IMR-90 (cell line): ENCODE data around the gene SLC25A41. TPM values are rescaled to one million over a fixed set of nuclear protein-coding genes. Genes with fewer than 3 reads are reported as not detected.

ENCODE experiments used
- ATAC-seq: fragments of 200-7000 bp; cut with Tn5 transposase; 2 replicates; pipeline ENCODE4 v1.9.1; 2020; ENCODE audit warnings: low read depth, mild to moderate bottlenecking, moderate library complexity
- BruUV-seq: library from RNA; stranded (reverse); fragments of 400-500 nt; replicated peaks from 2 replicates; lab custom pipeline; 2021; lab: Mats Ljungman, UMichigan
- CTCF ChIA-PET: fragments of 300-600 bp; formaldehyde crosslinking; extraction: SDS; loops from one replicate; lab custom pipeline; 2021; ENCODE audit warnings: antibody characterized with exemption; lab: Yijun Ruan, JAX
- POLR2A ChIA-PET: fragments of 300-600 bp; sonication (Branson Sonifier 250); formaldehyde crosslinking; loops from one replicate; lab custom pipeline; 2022; ENCODE audit warnings: antibody characterized with exemption; ENCODE audit not compliant: unreplicated experiment; lab: Charles Lee
- DNase-seq: peaks from one replicate; pipeline ENCODE4 v3.0.0; 2013
- H2AFZ ChIP-seq: replicated peaks from 2 replicates; pipeline ENCODE3; 2013; ENCODE audit warnings: low read length, mild to moderate bottlenecking; ENCODE audit not compliant: poor library complexity
- H2AK5ac ChIP-seq: 2 replicates; pipeline ENCODE4 v1.6.1; 2013; ENCODE audit warnings: low read depth, low read length, inconsistent platforms
- H2AK9ac ChIP-seq: replicated peaks from 2 replicates; pipeline ENCODE3; 2013; ENCODE audit warnings: mild to moderate bottlenecking, low read depth, low read length, moderate library complexity; ENCODE audit not compliant: poor library complexity
- H2BK120ac ChIP-seq: 2 replicates; pipeline ENCODE4 v1.6.1; 2013; ENCODE audit warnings: low read depth, low read length, inconsistent platforms
- H2BK15ac ChIP-seq: 3 replicates; pipeline ENCODE4 v1.6.1; 2013; ENCODE audit warnings: low read depth, low read length, inconsistent platforms
- H2BK20ac ChIP-seq: 2 replicates; pipeline ENCODE4 v1.6.1; 2013; ENCODE audit warnings: low read depth, mild to moderate bottlenecking, inconsistent platforms, low read length, moderate library complexity
- H2BK5ac ChIP-seq: 2 replicates; pipeline ENCODE4 v1.6.1; 2013; ENCODE audit warnings: mild to moderate bottlenecking, low read depth, low read length, inconsistent platforms; ENCODE audit not compliant: poor library complexity, severe bottlenecking
- H3K14ac ChIP-seq: replicated peaks from 2 replicates; pipeline ENCODE4 v1.6.1; 2013; ENCODE audit warnings: low read depth, low read length, inconsistent platforms
- H3K18ac ChIP-seq: 2 replicates; pipeline ENCODE4 v1.6.1; 2013; ENCODE audit warnings: low read depth, low read length, control low read depth
- H3K23ac ChIP-seq: 2 replicates; pipeline ENCODE4 v1.6.1; 2013; ENCODE audit warnings: low read depth, low read length, inconsistent platforms
- H3K27ac ChIP-seq: 2 replicates; pipeline ENCODE4 v1.5.1; 2013; ENCODE audit warnings: mild to moderate bottlenecking, control low read depth, low read length; ENCODE audit not compliant: insufficient read depth
- H3K27me3 ChIP-seq: 2 replicates; pipeline ENCODE4 v1.6.1; 2013; ENCODE audit warnings: low read length; ENCODE audit not compliant: control insufficient read depth, insufficient read depth
- H3K36me3 ChIP-seq: 2 replicates; pipeline ENCODE4 v1.6.1; 2013; ENCODE audit warnings: low read length, mixed read lengths; ENCODE audit not compliant: control insufficient read depth, insufficient read depth
- H3K4ac ChIP-seq: 2 replicates; pipeline ENCODE4 v1.6.1; 2013; ENCODE audit warnings: low read depth, low read length, inconsistent platforms
- H3K4me1 ChIP-seq: 2 replicates; pipeline ENCODE4 v1.6.1; 2013; ENCODE audit warnings: low read length, mixed read lengths; ENCODE audit not compliant: control insufficient read depth, insufficient read depth
- H3K4me2 ChIP-seq: 2 replicates; pipeline ENCODE4 v1.6.1; 2013; ENCODE audit warnings: low read depth, mild to moderate bottlenecking, control low read depth, low read length, moderate library complexity
- H3K4me3 ChIP-seq: 2 replicates; pipeline ENCODE4 v1.5.1; 2013; ENCODE audit warnings: low read depth, mild to moderate bottlenecking, control low read depth, low read length, moderate library complexity; ENCODE audit not compliant: insufficient read depth
- H3K56ac ChIP-seq: 2 replicates; pipeline ENCODE4 v1.6.1; 2013; ENCODE audit warnings: low read length, inconsistent platforms; ENCODE audit not compliant: insufficient read depth; ENCODE audit errors: extremely low read depth
- H3K79me1 ChIP-seq, 2 experiments: 2 replicates each; pipeline ENCODE4 v1.6.1; 2013; ENCODE audit warnings: low read length in 2 of 2, inconsistent platforms in 1 of 2, low read depth in 1 of 2
- H3K9ac ChIP-seq: 2 replicates; pipeline ENCODE4 v1.6.1; 2013; ENCODE audit warnings: low read depth, low read length, control low read depth
- H3K9me1 ChIP-seq: 2 replicates; pipeline ENCODE4 v1.6.1; 2013; ENCODE audit warnings: low read length, inconsistent platforms; ENCODE audit not compliant: insufficient read depth
- H3K9me3 ChIP-seq: 2 replicates; pipeline ENCODE4 v1.6.1; 2013; ENCODE audit warnings: low read length; ENCODE audit not compliant: control insufficient read depth, insufficient read depth
- H4K20me1 ChIP-seq: 2 replicates; pipeline ENCODE4 v1.6.1; 2013; ENCODE audit warnings: low read length, inconsistent platforms; ENCODE audit not compliant: insufficient read depth
- H4K5ac ChIP-seq: 2 replicates; pipeline ENCODE4 v1.6.1; 2013; ENCODE audit warnings: mild to moderate bottlenecking, low read depth, low read length, control low read depth
- H4K8ac ChIP-seq, 2 experiments: 2 replicates each; pipeline ENCODE4 v1.6.1; 2013; ENCODE audit warnings: low read depth in 2 of 2, low read length in 2 of 2, control low read depth in 1 of 2, inconsistent platforms in 1 of 2
- H4K91ac ChIP-seq: 2 replicates; pipeline ENCODE4 v1.6.1; 2013; ENCODE audit warnings: low read depth, low read length, inconsistent platforms; ENCODE audit not compliant: insufficient read depth
- BHLHE40 ChIP-seq: fragments of 150-350 bp; IDR thresholded peaks from 2 replicates; pipeline ENCODE4 v1.6.1; 2016; ENCODE audit warnings: mild to moderate bottlenecking, low read depth, low read length
- CEBPB ChIP-seq: IDR thresholded peaks from 2 replicates; pipeline ENCODE4 v1.6.1; 2012; ENCODE audit warnings: low read depth, low read length, improper control_type of control experiment
- CHD1 ChIP-seq: IDR thresholded peaks from 2 replicates; pipeline ENCODE4 v1.6.1; 2012; ENCODE audit warnings: low read depth, low read length, improper control_type of control experiment
- FOS ChIP-seq: fragments of 150-350 bp; IDR thresholded peaks from 2 replicates; pipeline ENCODE4 v1.6.1; 2016; ENCODE audit warnings: low read depth, low read length
- MAZ ChIP-seq: IDR thresholded peaks from 2 replicates; pipeline ENCODE4 v1.6.1; 2012; ENCODE audit warnings: low read depth, mild to moderate bottlenecking, low read length, improper control_type of control experiment, moderate library complexity, borderline replicate concordance
- MXI1 ChIP-seq: IDR thresholded peaks from 2 replicates; pipeline ENCODE4 v1.6.1; 2012; ENCODE audit warnings: low read depth, mild to moderate bottlenecking, low read length, moderate library complexity, borderline replicate concordance
- NFE2L2 ChIP-seq: fragments of 150-350 bp; IDR thresholded peaks from 2 replicates; pipeline ENCODE4 v1.6.1; 2016; ENCODE audit warnings: low read depth, mild to moderate bottlenecking, low read length
- POLR2A ChIP-seq: IDR thresholded peaks from 2 replicates; pipeline ENCODE4 v1.6.1; 2012; ENCODE audit warnings: mild to moderate bottlenecking, low read depth, low read length
- RAD21 ChIP-seq: IDR thresholded peaks from 2 replicates; pipeline ENCODE4 v1.6.1; 2012; ENCODE audit warnings: low read length, improper control_type of control experiment
- RCOR1 ChIP-seq: IDR thresholded peaks from 2 replicates; pipeline ENCODE4 v1.6.1; 2012; ENCODE audit warnings: mild to moderate bottlenecking, low read length, improper control_type of control experiment; ENCODE audit not compliant: insufficient replicate concordance
- RFX5 ChIP-seq: IDR thresholded peaks from 2 replicates; pipeline ENCODE4 v1.8.0; 2012; ENCODE audit warnings: low read depth, mild to moderate bottlenecking, low read length, moderate library complexity
- WGBS, 2 experiments: methylation state at CpG; one replicate each; pipeline versions ENCODE4 v1.1.5 to v1.1.7; 2013; ENCODE audit warnings: missing lambda C conversion rate in 2 of 2; ENCODE audit not compliant: insufficient read length in 1 of 2; ENCODE audit errors: extremely low coverage in 2 of 2; 5-methylcytosine and 5-hydroxymethylcytosine counted together
- dilution Hi-C: fragments of 300-500 bp; cut with HindIII; formaldehyde crosslinking; loops from one replicate; pipeline ENCODE4 v1.14.3; 2018; ENCODE audit warnings: low sequenced_read_pairs; ENCODE audit not compliant: unreplicated experiment
- in situ Hi-C: fragments of 300-500 bp; cut with MboI; formaldehyde crosslinking; loops from 3 replicates; pipeline ENCODE4 v1.14.3; 2019; ENCODE audit warnings: low sequenced_read_pairs, inconsistent platforms, mixed read lengths
- intact Hi-C: fragments of 100-400 bp; cut with micrococcal nuclease; formaldehyde crosslinking; loops from 2 replicates; pipeline ENCODE4 v1.10.0; 2022
- polyA plus RNA-seq, 3 experiments: library from polyadenylated mRNA; depleted of rRNA; stranded (reverse); fragments of >200 nt; gene quantifications; 2 replicates each; pipeline ENCODE4 v1.2.3, GENCODE V29; 2012; ENCODE audit warnings: low replicate concordance in 1 of 3
- total RNA-seq: library from RNA; depleted of rRNA; stranded (reverse); fragments of >200 nt; gene quantifications from 2 replicates; pipeline ENCODE4 v1.2.3, GENCODE V29; 2012
- TF ChIP-seq, protein P1 (sequence below): fragments of 150-350 bp; IDR thresholded peaks from 2 replicates; pipeline ENCODE4 v1.6.1; 2017; ENCODE audit warnings: mild to moderate bottlenecking, antibody characterized with exemption, low read length, low read depth
- TF ChIP-seq, protein P2 (sequence below): fragments of 150-350 bp; IDR thresholded peaks from 2 replicates; pipeline ENCODE4 v1.6.1; 2016; ENCODE audit warnings: low read depth, mild to moderate bottlenecking, low read length, moderate library complexity, borderline replicate concordance
- TF ChIP-seq, protein P3 (sequence below): conservative IDR thresholded peaks from 2 replicates; pipeline ENCODE4 v1.5.1; 2012; ENCODE audit warnings: mild to moderate bottlenecking, low read depth, low read length, improper control_type of control experiment

The SLC25A41 gene
- total and polyA plus RNA-seq, 2 of the 4 experiments (the other 2 are of a cell fraction): not detected

DNA sequence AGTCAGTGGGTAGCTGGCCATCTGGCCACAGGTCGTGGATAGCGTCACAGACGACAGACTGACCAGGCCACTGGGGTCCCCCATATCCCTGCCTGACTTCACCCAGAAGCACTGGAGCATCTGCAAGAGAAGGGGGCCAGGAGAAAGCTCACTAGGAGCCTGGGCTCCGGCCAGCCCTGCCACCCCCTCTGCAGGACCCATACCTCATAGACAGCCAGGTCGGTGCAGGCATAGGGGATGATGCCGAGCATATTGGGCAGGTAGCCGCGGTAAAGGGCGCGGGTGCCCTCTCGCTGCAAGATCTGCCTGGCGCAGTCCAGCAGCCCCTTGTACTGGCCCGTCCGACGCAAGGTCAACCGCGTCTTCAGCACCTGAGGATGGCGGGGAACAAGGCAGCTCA lies 6.4 kb downstream of the SLC25A41 start:
- no peak overlapping the region for H2BK5ac ChIP-seq
- ATAC-seq: no peak
- peaks cover 2% of the 10 kb centered on the region; the same call in 1 of the 2 replicates for H3K4me1 ChIP-seq
- H3K18ac ChIP-seq: no peak overlapping the region
- H3K4me3 ChIP-seq: no peak overlapping the region
- H3K56ac ChIP-seq: no peak overlapping the region
- no peak overlapping the region for H3K23ac ChIP-seq
- no peak overlapping the region for H2AFZ ChIP-seq
- no peak overlapping the region for H4K91ac ChIP-seq
- no peak overlapping the region for H4K5ac ChIP-seq
- no peak overlapping the region for H2AK9ac ChIP-seq
- no peak overlapping the region for H3K4ac ChIP-seq
- ChIA-PET POLR2A (no interaction called here), CTCF (no interaction called here)
- H3K36me3 ChIP-seq: no peaks in the 10 kb centered on the region
- no TSS peak for BruUV-seq
- peaks cover 20% of the 10 kb centered on the region for H4K20me1 ChIP-seq
- H2BK15ac ChIP-seq: no peak overlapping the region
- no peak overlapping the region for H2BK20ac ChIP-seq
- peaks cover 3% of the 10 kb centered on the region; the same call in 1 of the 2 replicates for H3K9me1 ChIP-seq
- H4K8ac ChIP-seq: no peak overlapping the region
- intact Hi-C loops (no loop called here), in situ Hi-C loops (no loop called here), dilution Hi-C loops (no loop called here)
- no peak for TF ChIP-seq MAZ
- TF ChIP-seq RCOR1: no peak
- TF ChIP-seq CHD1: no peak
- TF ChIP-seq, protein P1, sequence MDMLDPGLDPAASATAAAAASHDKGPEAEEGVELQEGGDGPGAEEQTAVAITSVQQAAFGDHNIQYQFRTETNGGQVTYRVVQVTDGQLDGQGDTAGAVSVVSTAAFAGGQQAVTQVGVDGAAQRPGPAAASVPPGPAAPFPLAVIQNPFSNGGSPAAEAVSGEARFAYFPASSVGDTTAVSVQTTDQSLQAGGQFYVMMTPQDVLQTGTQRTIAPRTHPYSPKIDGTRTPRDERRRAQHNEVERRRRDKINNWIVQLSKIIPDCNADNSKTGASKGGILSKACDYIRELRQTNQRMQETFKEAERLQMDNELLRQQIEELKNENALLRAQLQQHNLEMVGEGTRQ: no peak
- TF ChIP-seq FOS: no peak
- no peak for TF ChIP-seq MXI1
- TF ChIP-seq RAD21: no peak
- no peak for TF ChIP-seq RFX5
- no peak for TF ChIP-seq BHLHE40
- TF ChIP-seq, protein P2, sequence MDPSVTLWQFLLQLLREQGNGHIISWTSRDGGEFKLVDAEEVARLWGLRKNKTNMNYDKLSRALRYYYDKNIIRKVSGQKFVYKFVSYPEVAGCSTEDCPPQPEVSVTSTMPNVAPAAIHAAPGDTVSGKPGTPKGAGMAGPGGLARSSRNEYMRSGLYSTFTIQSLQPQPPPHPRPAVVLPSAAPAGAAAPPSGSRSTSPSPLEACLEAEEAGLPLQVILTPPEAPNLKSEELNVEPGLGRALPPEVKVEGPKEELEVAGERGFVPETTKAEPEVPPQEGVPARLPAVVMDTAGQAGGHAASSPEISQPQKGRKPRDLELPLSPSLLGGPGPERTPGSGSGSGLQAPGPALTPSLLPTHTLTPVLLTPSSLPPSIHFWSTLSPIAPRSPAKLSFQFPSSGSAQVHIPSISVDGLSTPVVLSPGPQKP: no peak
- no peak for TF ChIP-seq CEBPB
- TF ChIP-seq NFE2L2: no peak
- no peak for TF ChIP-seq POLR2A
- TF ChIP-seq, protein P3, sequence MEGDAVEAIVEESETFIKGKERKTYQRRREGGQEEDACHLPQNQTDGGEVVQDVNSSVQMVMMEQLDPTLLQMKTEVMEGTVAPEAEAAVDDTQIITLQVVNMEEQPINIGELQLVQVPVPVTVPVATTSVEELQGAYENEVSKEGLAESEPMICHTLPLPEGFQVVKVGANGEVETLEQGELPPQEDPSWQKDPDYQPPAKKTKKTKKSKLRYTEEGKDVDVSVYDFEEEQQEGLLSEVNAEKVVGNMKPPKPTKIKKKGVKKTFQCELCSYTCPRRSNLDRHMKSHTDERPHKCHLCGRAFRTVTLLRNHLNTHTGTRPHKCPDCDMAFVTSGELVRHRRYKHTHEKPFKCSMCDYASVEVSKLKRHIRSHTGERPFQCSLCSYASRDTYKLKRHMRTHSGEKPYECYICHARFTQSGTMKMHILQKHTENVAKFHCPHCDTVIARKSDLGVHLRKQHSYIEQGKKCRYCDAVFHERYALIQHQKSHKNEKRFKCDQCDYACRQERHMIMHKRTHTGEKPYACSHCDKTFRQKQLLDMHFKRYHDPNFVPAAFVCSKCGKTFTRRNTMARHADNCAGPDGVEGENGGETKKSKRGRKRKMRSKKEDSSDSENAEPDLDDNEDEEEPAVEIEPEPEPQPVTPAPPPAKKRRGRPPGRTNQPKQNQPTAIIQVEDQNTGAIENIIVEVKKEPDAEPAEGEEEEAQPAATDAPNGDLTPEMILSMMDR: no peak
- peaks cover 0 to 12% of the 10 kb centered on the region in 2 experiments; a peak in 2 of 4 replicates for H3K79me1 ChIP-seq
- H2AK5ac ChIP-seq: no peak overlapping the region
- H3K27me3 ChIP-seq: peaks cover 8% of the 10 kb centered on the region; the same call in 1 of the 2 replicates
- no peak overlapping the region for H3K27ac ChIP-seq
- no peak overlapping the region for H3K4me2 ChIP-seq
- DNase-seq: no peak
- no peak overlapping the region for H2BK120ac ChIP-seq
- no peak overlapping the region for H3K14ac ChIP-seq
- 93% methylated on average over 3 of the region's 18 CpGs; no CpG with 5 or more reads in 1 of the 2 experiments for WGBS, 2 experiments
- peaks cover 3% of the 10 kb centered on the region; the same call in 1 of the 2 replicates for H3K9me3 ChIP-seq
- no peak overlapping the region for H3K9ac ChIP-seq
